Measurements from ENCODE around the gene HCRTR1.

The HCRTR1 gene

GRCh38 chr1:31617218-31617915 lies at the start of gene HCRTR1:
HCRTR1 (plus strand) TSS chr1:31617689; CDS start chr1:31619193, 1,504 bp downstream.
- DNase-seq, result peak in 1 of 2 experiments; percentile 17

- DNase-seq, result no peak
These were observed 49.4 kb upstream of the HCRTR1 start for GRCh38 chr1:31567956-31568570.

GRCh38 chr1:31568895-31569595 lies 48.4 kb upstream of the HCRTR1 start:
- no peak for DNase-seq

- no peak for DNase-seq
These were observed 47.8 kb upstream of the HCRTR1 start for GRCh38 chr1:31569596-31570173.

GRCh38 chr1:31570228-31570627 lies 47.3 kb upstream of the HCRTR1 start:
- DNase-seq, result no peak

GRCh38 chr1:31570906-31571305 lies 46.6 kb upstream of the HCRTR1 start:
- no peak for DNase-seq

- DNase-seq, result no peak
These were observed 45.9 kb upstream of the HCRTR1 start for GRCh38 chr1:31571340-31572295.

- DNase-seq, result no peak
These were observed 45.0 kb upstream of the HCRTR1 start for GRCh38 chr1:31572323-31573104.

GRCh38 chr1:31573261-31573660 lies 44.2 kb upstream of the HCRTR1 start:
- no peak for DNase-seq

GRCh38 chr1:31574749-31575368 lies 42.6 kb upstream of the HCRTR1 start:
- DNase-seq, result no peak

GRCh38 chr1:31575369-31576140 lies 41.9 kb upstream of the HCRTR1 start:
- DNase-seq, result peak in 1 of 2 experiments; percentile 64

- DNase-seq, result peak in 1 of 2 experiments; percentile 74
These were observed 41.3 kb upstream of the HCRTR1 start, which contains the start of gene TINAGL1 for GRCh38 chr1:31576201-31576669. TINAGL1 (plus strand) TSS chr1:31576515; CDS start chr1:31577149, 634 bp downstream.

- DNase-seq, result peak in 1 of 2 experiments; percentile 23
These were observed 40.6 kb upstream of the HCRTR1 start for GRCh38 chr1:31576743-31577455.

GRCh38 chr1:31577515-31578192 lies 39.8 kb upstream of the HCRTR1 start:
- no peak for DNase-seq

- no peak for DNase-seq
These were observed 38.1 kb upstream of the HCRTR1 start for GRCh38 chr1:31579374-31579773.

GRCh38 chr1:31580513-31580870 lies 37.0 kb upstream of the HCRTR1 start:
- DNase-seq, result no peak

GRCh38 chr1:31580891-31581603 lies 36.4 kb upstream of the HCRTR1 start:
- no peak for DNase-seq

Measured in NCI-H526 (cell line).